Stomach (tissue), 4 donors: Measurements from ENCODE around the gene DCDC1.

ENCODE experiments used
- EP300 ChIP-seq: sonication (generic); formaldehyde crosslinking; IDR thresholded peaks from one replicate; pipeline ENCODE4 v1.6.1; 2017; ENCODE audit warnings: antibody characterized with exemption
- POLR2A ChIP-seq, 4 donors: fragments of 450-650 bp; IDR thresholded peaks; one replicate each; pipeline ENCODE4 v1.6.1; 2016; ENCODE audit warnings: antibody characterized with exemption in 4 of 4, control low read depth in 2 of 4, mild to moderate bottlenecking in 1 of 4, moderate library complexity in 1 of 4
- POLR2AphosphoS5 ChIP-seq, 3 donors: sonication (generic); formaldehyde crosslinking; IDR thresholded peaks; one replicate each; pipeline ENCODE4 v1.6.1; 2016; ENCODE audit warnings: antibody characterized with exemption in 3 of 3
- TF ChIP-seq, protein P1 (sequence below), 7 experiments: fragments of 450-650 bp in 4 of 7; fragments of 200-600 bp in 3 of 7; sonication (generic) in 3 of 7; IDR thresholded peaks; one replicate each; pipeline ENCODE4 v1.5.1; 2016 to 2019; ENCODE audit warnings: antibody characterized with exemption in 7 of 7, control low read depth in 2 of 7, mild to moderate bottlenecking in 1 of 7

DNA sequence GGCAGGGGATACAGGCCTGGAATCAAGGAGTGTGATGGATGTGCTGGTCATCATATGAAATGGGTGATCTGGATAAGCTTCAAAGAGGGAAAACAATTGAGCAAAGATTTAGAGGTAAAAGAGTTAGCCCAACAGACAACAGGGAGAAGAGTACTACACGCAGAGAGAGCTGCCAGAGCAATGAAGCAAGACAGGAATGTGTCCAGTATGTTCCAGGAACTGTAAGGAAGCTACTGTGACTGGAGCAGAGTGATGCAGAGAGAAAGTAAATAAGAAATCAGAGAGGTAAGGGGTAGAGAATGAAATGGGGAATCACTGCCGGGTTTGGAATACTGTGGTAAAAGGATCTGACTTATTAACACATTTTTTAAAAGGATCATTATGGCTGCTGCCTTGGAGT is 255.1 kb downstream of the DCDC1 start:
- TF ChIP-seq, protein P1, sequence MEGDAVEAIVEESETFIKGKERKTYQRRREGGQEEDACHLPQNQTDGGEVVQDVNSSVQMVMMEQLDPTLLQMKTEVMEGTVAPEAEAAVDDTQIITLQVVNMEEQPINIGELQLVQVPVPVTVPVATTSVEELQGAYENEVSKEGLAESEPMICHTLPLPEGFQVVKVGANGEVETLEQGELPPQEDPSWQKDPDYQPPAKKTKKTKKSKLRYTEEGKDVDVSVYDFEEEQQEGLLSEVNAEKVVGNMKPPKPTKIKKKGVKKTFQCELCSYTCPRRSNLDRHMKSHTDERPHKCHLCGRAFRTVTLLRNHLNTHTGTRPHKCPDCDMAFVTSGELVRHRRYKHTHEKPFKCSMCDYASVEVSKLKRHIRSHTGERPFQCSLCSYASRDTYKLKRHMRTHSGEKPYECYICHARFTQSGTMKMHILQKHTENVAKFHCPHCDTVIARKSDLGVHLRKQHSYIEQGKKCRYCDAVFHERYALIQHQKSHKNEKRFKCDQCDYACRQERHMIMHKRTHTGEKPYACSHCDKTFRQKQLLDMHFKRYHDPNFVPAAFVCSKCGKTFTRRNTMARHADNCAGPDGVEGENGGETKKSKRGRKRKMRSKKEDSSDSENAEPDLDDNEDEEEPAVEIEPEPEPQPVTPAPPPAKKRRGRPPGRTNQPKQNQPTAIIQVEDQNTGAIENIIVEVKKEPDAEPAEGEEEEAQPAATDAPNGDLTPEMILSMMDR (IDR thresholded peaks at IDR 0.05), result no peak
- TF ChIP-seq EP300, result no peak
- no peak for TF ChIP-seq POLR2AphosphoS5 (IDR thresholded peaks at IDR 0.05)
- TF ChIP-seq POLR2A (IDR thresholded peaks at IDR 0.05), result no peak
